GM18951 (cell line): ENCODE measurements around the gene PSAP.
A peak's percentile ranks its signal among the peaks of the same experiment; 100 is the strongest.

Experiments
- POLR2A ChIP-seq: IDR thresholded peaks from 4 replicates; pipeline ENCODE4 v1.6.1; 2011; ENCODE audit warnings: mild to moderate bottlenecking; ENCODE audit not compliant: insufficient read length, insufficient read depth; ENCODE audit errors: extremely low read depth
- in situ Hi-C: fragments of 300-500 bp; cut with MboI; formaldehyde crosslinking; loops from one replicate; pipeline ENCODE4 v1.12.0; 2022; ENCODE audit warnings: low sequenced_read_pairs, mixed read lengths, inconsistent platforms; ENCODE audit not compliant: unreplicated experiment

The PSAP gene

DNA sequence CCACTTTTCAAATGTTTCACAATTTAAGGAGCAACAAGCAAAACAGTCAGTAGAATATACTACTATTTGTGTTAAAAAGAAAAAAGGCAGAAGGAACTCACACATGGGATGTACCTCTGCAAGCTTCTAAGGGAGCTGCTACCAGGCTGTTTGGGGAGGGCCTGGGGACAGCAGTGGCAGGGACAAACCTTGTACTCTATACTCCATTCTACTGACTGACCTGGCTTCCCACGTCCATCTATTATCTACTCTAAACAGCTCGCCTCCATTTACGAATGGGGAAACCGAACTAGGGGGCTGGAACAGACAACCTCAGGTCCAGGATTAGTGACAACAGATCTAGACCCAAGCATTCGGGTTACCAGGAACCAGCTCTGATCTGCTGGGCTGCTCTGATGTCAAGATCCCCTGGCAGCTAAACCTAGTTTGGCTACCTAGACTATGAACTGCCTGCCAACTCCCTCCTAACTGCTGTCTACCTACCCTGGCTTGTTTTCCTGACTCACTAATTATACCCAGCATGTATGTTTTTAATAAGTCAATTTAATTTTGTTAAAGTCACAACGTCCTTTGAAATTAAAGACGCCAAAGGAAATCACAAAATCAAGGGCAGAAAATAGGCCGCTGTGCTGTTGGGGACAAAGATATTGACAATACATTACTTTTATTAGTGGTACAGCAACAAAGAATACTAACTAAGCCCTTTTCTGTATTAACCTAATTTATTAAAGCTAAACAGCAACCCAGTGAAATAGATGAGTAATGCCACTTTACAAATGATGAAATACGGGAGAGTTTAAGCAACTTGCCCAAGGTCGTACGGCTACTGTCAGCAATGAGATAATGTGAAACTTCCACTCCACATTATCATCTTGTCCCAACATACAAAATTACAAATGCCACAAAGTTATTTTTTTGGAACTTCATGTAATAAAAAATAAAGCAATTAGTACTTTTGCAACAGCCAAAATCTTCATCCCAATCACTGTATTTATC is 5.3 kb downstream of the PSAP start:
- no peak for TF ChIP-seq POLR2A
- in situ Hi-C loops = no loop called here

DNA sequence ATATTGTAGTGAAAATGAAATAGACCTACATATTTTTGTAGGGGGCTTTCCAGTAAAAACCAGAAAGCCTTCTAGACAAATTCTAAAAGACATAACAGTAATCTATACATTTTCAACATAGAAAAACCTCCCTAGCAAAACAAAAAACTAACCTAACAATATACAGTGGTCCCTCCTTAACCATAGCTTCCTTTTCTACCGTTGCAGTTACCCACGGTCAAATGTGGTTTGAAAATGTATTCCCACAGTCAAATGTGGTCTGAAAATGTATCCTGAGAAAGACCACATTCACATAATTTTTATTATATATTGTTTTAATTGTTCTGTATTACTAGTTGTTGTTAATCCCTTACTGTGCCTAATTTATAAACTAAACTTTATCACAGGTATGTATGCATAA is 6.4 kb downstream of the PSAP start:
- in situ Hi-C loops = no loop called here
- no peak for TF ChIP-seq POLR2A

DNA sequence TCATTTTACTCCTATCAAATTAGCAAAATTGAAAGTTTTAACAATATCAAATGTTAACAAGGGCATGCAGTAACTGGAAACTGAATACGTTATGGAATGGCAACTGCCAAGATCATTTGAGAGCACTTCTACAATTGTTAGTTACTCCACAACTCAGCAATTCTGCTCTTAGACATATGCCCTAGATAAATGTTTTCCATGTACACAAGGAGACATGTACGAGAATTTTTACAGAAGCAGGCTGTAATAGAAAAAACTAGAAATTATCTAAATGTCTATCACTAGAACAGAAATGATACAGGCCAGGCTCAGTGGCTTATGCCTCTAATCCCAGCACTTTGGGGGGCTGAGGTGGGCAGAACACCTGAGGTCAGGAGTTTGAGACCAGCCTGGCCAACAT is 7.0 kb downstream of the PSAP start:
- no peak for TF ChIP-seq POLR2A
- in situ Hi-C loops = no loop called here

DNA sequence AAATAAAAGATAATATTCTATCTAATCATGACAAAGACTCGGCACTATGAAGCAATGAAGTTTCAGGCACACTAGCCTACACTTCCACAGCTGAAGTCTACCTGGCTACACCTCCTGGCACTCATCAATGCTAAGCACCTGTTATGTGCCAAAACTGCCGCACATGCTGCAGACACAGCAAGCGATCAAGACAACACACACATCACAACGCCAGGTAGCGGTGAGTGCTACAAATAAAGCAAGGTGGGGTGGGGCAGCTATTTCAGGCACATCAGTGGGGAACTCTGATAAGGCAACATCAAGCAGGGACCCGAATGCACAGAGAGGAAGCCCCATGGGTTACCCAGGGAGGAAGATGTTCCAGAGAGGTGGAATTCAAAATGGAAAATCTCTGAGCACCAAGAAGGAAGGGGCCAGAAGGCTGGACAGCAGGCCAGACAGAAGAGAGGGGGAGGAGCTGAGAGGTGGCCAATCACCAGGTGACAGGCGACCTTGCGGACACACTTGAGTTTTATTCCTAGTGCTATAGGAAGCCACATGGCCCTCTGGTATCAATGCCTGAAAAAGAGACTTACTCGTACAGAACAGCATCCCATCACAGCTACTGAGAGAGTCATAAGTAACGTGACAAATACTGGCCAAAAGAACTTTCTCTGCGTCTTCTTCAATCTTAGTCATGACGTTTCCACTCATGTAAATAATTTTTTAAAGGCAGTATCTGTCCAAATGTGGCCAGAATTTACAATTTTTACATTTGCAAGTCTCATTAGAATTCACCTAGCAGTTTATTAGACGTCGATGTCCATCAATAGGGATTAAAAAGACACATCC is 8.0 kb downstream of the PSAP start:
- in situ Hi-C loops = no loop called here
- no peak for TF ChIP-seq POLR2A

DNA sequence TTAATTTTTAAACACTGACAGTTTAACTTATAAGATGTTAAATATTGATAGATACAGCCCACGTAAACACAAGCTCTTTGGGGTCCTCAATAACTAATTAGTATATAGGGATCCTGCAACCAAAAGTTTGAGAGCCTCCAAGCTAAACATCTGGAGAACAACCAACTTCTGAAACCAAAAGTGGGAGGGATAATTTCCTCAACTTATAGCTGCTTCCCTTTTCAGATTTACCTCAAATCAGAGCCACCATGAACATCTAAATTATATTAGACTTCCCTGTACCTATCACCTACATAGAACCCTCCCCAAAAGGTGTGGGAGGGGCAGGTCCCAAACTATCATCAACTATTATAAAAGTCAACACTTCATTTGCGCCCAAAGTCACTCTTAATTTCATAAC is 8.6 kb downstream of the PSAP start:
- TF ChIP-seq POLR2A = no peak
- in situ Hi-C loops = no loop called here

DNA sequence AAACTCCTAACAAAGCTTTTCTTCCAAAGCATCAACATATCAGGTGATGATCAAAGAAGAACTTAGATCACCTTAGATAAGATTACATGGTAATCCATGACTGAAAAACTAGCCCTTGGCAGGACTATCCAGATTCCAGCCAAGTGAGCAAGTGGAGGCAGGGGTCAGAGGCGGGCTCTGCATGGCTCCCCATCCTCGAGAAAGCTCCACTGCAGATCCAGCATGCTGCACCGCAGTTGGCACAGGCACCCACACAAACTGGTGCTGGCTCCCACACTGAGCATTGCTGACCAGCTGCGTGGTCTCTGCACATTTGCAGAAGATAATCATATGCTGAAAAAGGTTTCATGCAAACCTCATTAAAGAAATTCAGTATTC is 10.1 kb downstream of the PSAP start:
- in situ Hi-C loops = no loop called here

DNA sequence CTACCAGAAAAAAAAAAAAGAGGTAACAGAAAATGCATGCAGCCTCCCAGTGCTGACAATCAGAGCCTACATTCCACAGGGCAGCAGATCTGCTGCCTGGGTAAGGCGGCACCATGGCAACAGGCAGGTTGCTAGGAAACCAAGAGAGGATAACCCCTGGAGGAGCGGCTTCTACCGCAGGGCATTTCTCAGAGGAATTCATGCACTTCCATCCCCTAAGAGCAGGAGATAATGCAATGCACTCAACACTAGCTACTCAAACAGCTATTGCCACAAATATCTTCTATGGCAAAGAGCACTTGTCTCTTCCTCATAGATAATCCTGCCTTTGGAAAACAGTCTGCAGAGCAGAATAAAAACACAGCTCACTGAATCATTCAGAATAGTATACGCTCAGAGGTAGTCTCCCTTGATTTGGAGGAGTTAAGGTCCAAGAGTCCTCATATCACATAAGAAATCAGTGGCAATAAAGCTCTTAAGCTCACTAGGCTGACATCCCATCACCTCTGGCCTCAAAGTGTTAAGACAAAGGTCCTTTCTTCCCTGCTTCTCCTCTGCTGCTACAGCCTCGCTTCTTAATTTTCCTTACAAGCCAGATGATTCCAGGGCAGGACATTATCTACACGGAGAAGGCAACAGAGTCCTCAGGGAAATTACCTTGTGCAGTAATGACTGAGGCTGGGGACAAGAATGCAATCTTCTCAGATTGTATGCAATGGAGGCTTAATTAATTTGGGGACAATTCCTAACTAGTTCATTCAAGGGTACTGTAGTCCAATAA is 10.7 kb downstream of the PSAP start:
- TF ChIP-seq POLR2A = no peak
- in situ Hi-C loops = no loop called here

More for the DNA sequence above, 10.1 kb downstream of the PSAP start:
- TF ChIP-seq POLR2A = no peak

DNA sequence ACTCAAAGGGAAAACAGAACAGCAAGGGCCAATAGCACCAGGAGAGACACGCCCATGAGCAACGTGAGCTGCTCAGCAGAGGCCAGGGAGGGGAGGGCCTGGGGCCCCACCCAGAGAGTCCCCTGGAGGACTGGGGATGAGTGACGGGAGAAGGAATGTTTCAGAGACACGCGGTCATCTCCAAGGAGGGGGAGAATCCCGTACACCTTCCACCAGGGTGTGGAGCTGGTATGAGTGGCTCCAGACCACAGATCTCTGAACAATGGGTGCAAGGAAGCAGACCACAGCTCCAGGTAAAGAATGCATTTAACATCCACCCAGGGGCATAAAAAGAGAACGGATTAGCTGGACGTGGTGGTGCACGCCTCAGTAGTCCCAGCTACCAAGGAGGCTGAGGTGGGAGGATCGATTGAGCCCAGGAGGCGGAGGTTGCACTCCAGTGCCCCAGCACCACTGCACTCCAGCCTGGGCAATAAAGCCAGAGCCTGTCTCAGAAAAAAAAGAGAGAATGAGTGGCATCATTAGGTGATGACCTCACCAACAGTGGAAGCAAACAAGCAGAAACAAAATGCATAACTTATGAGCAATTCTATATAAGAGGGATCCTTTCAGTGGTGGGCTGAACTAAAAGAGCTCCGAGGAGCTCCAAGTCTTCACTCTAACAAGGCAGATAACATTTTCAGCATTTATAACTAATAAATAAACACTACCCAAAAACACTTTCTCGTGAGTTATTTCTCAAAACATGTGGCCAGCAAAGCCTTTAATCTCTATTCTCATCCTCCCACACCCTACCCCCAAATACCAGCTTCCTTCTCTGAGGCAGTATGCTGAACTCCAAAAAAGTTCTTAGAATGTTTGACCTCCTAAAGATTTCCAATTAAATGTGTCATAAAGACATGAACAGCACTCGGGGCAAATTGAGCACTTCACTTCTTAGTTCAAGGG is 12.5 kb downstream of the PSAP start:
- in situ Hi-C loops = no loop called here
- TF ChIP-seq POLR2A = no peak

DNA sequence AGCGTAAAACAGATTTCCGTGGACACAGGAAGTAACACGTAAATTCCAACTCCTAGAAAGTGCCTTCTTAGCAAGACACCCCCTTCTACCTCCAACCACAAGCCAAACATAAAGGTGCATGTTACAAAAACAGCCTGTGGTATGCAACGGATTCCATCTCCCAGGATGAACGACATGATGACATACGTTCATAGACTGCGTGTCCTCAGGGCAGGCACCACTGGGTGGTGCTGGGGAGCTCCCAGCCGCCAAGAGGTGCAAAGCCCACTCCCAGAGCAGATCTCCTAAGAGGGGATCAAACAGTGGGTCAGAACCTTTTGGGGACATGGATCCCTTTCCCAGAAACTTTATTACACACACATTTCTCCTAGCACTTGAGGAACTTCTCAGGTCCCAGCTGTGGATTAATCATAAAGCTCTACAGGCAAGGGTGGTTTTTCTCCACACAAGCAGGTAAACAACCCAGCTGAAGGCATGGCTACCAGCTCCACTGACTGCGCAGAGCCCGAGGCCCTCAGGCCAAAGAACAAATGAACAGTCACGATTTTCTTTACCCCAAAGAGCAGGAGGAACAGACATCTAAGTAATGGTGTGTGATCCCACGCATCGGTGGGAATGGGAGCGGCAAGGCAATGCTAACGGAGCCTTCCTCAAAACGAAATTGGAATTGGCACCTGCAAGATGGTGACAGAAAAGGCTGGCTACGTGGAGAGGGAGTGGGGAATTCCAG is 13.8 kb downstream of the PSAP start:
- in situ Hi-C loops = no loop called here
- TF ChIP-seq POLR2A = no peak

DNA sequence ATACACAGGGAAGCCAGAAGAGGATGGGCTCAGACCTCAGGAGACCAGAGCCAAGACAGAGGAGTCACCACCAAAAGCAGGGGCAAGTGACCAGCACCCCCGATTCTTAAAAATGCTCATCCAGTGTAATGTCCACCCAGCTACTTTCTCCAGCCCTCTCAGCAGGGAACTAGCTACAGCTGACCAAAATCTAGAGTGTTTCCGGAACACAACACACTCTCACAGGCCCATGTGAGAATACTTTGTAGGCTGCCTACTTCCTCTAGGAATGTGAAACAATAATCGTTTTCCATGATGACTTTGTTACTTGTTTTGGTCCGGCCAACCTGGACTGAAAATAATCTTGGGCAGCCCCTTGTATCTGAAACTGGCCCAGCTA is 14.5 kb downstream of the PSAP start:
- in situ Hi-C loops = no loop called here
- peak; percentile 2 for TF ChIP-seq POLR2A
